GM23248 (cell line): Measurements from ENCODE around the gene RHOBTB1.

Source experiments
- EZH2 ChIP-seq: fragments of 200-600 bp; sonication (generic); IDR thresholded peaks from 2 replicates; pipeline ENCODE4 v1.6.1; 2018; ENCODE audit warnings: antibody characterized with exemption, mild to moderate bottlenecking; ENCODE audit not compliant: insufficient read depth, poor library complexity, severe bottlenecking
- EZH2phosphoT487 ChIP-seq: fragments of 200-600 bp; sonication (generic); IDR thresholded peaks from 2 replicates; pipeline ENCODE4 v1.6.1; 2018; ENCODE audit warnings: antibody characterized with exemption, moderate library complexity, mild to moderate bottlenecking, low read depth; ENCODE audit not compliant: insufficient read depth

GRCh38 chr10:60944058-60944909 lies at the start of gene RHOBTB1:
- no peak for TF ChIP-seq EZH2
- no peak for TF ChIP-seq EZH2phosphoT487
